ENCODE data around the gene ARL5A. TPM values are rescaled to one million over a fixed set of nuclear protein-coding genes. Genes with fewer than 3 reads are reported as not detected.
"Not testable (repeated sequence)": the region's sequence is repeated elsewhere in the genome, so short reads cannot be mapped to it uniquely, and the experiment has no call there.

The ARL5A gene
- total RNA-seq, 2 donors from 2014 or later = 72.9 to 76.7 TPM

DNA sequence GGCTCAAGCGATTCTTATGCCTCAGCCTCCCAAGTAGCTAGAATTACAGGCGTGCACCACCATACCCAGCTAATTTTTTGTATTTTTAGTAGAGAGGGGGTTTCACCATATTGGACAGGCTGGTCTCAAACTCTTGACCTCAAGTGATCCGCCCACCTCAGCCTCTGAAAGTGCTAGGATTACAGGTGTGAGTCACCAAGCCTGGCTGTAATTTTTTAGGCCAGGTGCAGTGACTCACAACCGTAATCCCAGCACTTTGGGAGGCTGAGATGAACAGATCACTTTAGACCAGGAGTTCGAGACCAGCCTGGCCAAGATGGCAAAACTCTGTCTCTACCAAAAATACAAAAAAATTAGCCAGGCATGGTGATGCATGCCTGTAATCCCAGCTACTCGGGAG lies 33.8 kb downstream of the ARL5A start:
- not testable (repeated sequence) for H3K9me3 Mint-ChIP-seq, H3K4me3 Mint-ChIP-seq

GRCh38 chr2:151793123-151793522 lies 35.1 kb downstream of the ARL5A start:
- ATAC-seq (replicated peaks) = no peak
- H3K4me1 Mint-ChIP-seq = no peaks in the 10 kb centered on the region
- H3K4me3 Mint-ChIP-seq = no peak overlapping the region
- peaks cover 41% of the 10 kb centered on the region for H3K36me3 Mint-ChIP-seq (ENCODE audit: low read depth)
- no peak overlapping the region for H3K27ac Mint-ChIP-seq
- H3K27me3 Mint-ChIP-seq = no peaks in the 10 kb centered on the region
- no peaks in the 10 kb centered on the region for H3K9me3 Mint-ChIP-seq

More for the DNA sequence above, 33.8 kb downstream of the ARL5A start:
- ATAC-seq (replicated peaks); H3K4me1 Mint-ChIP-seq; H3K27ac Mint-ChIP-seq; H3K27me3 Mint-ChIP-seq: not testable (repeated sequence)
- H3K36me3 Mint-ChIP-seq (ENCODE audit: low read depth) = peaks cover 49% of the 10 kb centered on the region

DNA sequence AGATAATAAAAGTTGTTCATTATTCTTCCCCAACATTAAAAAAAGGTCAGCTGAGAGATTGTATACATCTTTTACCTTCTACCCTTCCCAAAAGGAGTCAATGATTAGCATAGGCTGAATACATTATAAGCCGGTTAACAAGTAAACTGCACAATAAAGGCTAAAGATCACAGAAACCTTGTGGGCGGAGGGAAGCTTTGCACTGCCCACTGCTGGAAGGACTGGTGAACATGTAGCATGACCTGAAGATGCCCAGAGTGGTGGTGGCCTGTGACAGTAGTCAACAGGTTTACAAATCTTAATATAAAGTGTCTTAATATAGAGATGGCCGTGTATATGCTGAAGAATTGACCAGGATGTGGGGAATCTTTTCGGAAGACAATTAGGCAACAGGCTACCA lies 35.6 kb downstream of the ARL5A start:
- no peak overlapping the region for H3K4me3 Mint-ChIP-seq
- no peaks in the 10 kb centered on the region for H3K9me3 Mint-ChIP-seq
- H3K36me3 Mint-ChIP-seq (ENCODE audit: low read depth) = peaks cover 36% of the 10 kb centered on the region
- no peak overlapping the region for H3K27ac Mint-ChIP-seq
- no peak for ATAC-seq (replicated peaks)
- H3K4me1 Mint-ChIP-seq = no peaks in the 10 kb centered on the region
- H3K27me3 Mint-ChIP-seq = no peaks in the 10 kb centered on the region

DNA sequence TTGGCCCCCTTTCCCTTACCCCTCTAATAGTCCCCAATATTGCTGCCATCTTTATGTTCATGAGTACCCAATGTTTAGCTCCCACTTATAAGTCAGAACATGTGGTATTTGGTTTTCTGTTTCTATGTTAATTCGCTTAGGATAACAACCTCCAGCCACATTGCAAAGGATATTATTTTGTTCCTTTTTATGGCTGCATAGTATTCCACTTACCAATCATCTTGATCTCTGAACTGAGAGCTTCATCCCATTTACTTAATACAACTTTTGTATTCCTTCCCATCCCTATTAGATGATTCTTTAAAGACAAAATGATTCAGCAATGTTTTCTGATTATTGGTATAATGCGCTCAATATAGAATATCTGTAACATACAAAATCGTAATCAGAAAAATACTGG lies 36.7 kb downstream of the ARL5A start:
- H3K4me1 Mint-ChIP-seq = no peaks in the 10 kb centered on the region
- ATAC-seq (replicated peaks) = no peak
- H3K36me3 Mint-ChIP-seq (ENCODE audit: low read depth) = peaks cover 28% of the 10 kb centered on the region
- no peak overlapping the region for H3K27ac Mint-ChIP-seq
- H3K4me3 Mint-ChIP-seq = no peak overlapping the region
- H3K27me3 Mint-ChIP-seq = no peaks in the 10 kb centered on the region
- H3K9me3 Mint-ChIP-seq = no peaks in the 10 kb centered on the region

- Mint-ChIP-seq H3K36me3 (ENCODE audit: low read depth) (peaks cover 28% of the 10 kb centered on the region), H3K9me3 (no peaks in the 10 kb centered on the region), H3K4me3 (no peak overlapping the region), H3K27ac (no peak overlapping the region), H3K27me3 (no peaks in the 10 kb centered on the region), H3K4me1 (no peaks in the 10 kb centered on the region)
- ATAC-seq (replicated peaks) = no peak
Measured at GRCh38 chr2:151790689-151791088, 37.5 kb downstream of the ARL5A start.

- Mint-ChIP-seq H3K36me3 (ENCODE audit: low read depth) (peaks cover 36% of the 10 kb centered on the region), H3K27ac (no peak overlapping the region), H3K4me3 (no peak overlapping the region), H3K9me3 (no peaks in the 10 kb centered on the region), H3K27me3 (no peaks in the 10 kb centered on the region), H3K4me1 (no peaks in the 10 kb centered on the region)
- no peak for ATAC-seq (replicated peaks)
Measured at GRCh38 chr2:151789055-151789834, 39.0 kb downstream of the ARL5A start.

DNA sequence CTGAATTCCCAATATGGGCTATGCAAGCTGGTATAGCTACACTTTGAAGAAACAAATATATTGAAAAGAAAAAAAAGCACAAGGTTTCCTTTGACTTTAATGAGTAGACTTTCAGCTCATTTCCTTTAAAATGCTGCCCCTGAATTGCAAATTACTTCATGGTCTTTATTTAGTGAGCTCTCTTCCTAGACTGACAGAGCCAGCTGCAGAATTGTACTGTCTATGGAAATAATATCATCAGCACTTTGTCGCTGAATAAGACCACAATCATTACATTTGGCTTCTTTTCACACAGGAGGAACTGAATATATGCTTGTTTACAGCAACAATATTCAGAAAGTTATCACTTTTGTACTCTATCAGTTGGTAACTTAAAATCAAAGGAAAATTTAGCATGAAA lies 41.7 kb downstream of the ARL5A start:
- Mint-ChIP-seq H3K9me3 (no peaks in the 10 kb centered on the region), H3K4me1 (no peaks in the 10 kb centered on the region), H3K4me3 (no peak overlapping the region), H3K27ac (no peak overlapping the region), H3K27me3 (no peaks in the 10 kb centered on the region), H3K36me3 (ENCODE audit: low read depth) (peaks cover 50% of the 10 kb centered on the region)
- no peak for ATAC-seq (replicated peaks)

DNA sequence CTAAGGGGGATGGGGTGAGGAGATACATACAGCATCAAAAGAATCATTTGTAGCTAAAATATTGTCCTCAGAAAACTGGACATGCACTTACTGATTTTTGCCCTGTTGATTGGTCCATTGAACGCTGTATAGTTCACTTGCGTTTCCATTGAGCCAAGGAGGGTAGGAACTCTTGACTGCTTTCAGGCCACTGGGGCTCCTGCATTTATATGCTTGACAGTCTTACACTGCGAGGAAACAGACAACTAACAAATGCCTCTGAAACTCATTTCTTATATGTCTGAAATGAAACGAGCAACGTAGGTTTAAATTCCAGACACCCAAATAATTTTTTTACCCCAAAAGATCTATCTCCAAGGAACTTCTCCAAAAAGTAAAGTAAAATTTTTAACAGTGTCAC lies 42.1 kb downstream of the ARL5A start:
- Mint-ChIP-seq H3K27ac (no peak overlapping the region), H3K4me1 (no peaks in the 10 kb centered on the region), H3K9me3 (no peaks in the 10 kb centered on the region), H3K27me3 (no peaks in the 10 kb centered on the region), H3K36me3 (ENCODE audit: low read depth) (peaks cover 54% of the 10 kb centered on the region), H3K4me3 (no peak overlapping the region)
- no peak for ATAC-seq (replicated peaks)

DNA sequence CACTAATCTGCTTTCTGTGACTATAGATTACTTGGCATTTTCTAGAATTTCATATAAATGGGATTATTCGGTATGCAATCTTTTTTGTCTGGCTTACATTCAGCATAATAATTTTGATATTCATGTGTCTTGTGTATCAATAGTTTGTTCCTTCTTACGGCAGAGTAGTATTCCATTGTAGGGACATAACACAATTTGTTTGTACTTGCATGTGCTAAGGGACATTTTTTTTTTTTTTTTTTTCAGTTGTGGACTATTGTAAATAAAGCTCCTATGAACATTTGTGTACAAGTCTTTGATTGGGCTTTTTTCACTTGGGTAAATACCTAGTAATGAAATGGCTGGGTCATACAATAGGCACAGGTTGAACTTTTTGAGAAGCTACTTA lies 45.1 kb downstream of the ARL5A start:
- H3K4me3 Mint-ChIP-seq = no peak overlapping the region
- H3K4me1 Mint-ChIP-seq = no peaks in the 10 kb centered on the region

GRCh38 chr2:151782378-151783132 lies 45.7 kb downstream of the ARL5A start:
- H3K4me3 Mint-ChIP-seq = no peak overlapping the region
- no peak for ATAC-seq (replicated peaks)
- H3K4me1 Mint-ChIP-seq = no peaks in the 10 kb centered on the region
- no peak overlapping the region for H3K27ac Mint-ChIP-seq
- no peaks in the 10 kb centered on the region for H3K27me3 Mint-ChIP-seq
- peaks cover 14% of the 10 kb centered on the region for H3K9me3 Mint-ChIP-seq
- H3K36me3 Mint-ChIP-seq (ENCODE audit: low read depth) = peaks cover 83% of the 10 kb centered on the region

More for the DNA sequence above, 45.1 kb downstream of the ARL5A start:
- H3K27me3 Mint-ChIP-seq = no peaks in the 10 kb centered on the region
- H3K9me3 Mint-ChIP-seq = peaks cover 14% of the 10 kb centered on the region
- no peak overlapping the region for H3K27ac Mint-ChIP-seq
- H3K36me3 Mint-ChIP-seq (ENCODE audit: low read depth) = peaks cover 78% of the 10 kb centered on the region
- ATAC-seq (replicated peaks) = no peak

DNA sequence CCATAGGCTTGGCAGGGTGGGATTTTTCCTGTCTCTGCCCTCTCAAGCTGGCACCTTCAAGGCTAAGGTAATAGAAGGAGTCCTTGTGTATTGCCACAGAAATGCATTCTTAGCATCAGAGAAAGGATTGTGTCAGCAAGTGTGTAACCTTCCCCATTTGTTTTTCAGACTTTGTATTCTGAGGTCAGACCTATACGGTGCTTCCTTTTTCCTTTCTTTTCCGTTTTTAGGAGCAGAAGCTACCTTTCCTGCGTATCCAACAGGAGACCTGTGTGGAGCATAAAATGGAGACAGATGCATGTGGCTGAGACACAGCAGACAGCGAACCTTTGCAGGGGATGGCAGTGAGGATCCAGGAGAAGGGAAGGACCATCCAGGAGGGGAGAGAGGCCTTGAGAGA lies 46.6 kb downstream of the ARL5A start:
- Mint-ChIP-seq H3K4me3 (no peak overlapping the region), H3K9me3 (peaks cover 14% of the 10 kb centered on the region), H3K27ac (no peak overlapping the region), H3K36me3 (ENCODE audit: low read depth) (peaks cover 91% of the 10 kb centered on the region), H3K27me3 (no peaks in the 10 kb centered on the region), H3K4me1 (no peaks in the 10 kb centered on the region)
- no peak for ATAC-seq (replicated peaks)

DNA sequence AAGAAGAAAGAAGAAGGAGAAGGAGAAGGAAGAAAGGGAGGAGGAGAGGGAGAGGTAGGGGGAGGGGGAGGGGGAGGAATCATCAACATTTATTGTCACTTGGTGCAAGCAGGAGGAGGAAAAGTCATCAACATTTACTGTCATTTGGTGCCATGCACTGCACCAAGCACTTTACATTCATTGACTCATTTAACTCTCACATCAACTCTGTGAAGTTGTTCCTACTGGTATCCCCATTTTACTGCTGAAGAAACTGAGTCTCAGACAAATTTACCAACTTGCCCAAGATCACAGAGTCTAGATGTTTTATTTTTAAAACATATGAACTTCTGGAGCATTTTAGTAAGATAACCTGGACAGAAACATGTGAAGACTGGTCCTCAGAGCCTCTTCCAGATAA lies 47.3 kb downstream of the ARL5A start:
- Mint-ChIP-seq H3K4me3 (no peak overlapping the region), H3K27ac (no peak overlapping the region), H3K9me3 (peaks cover 14% of the 10 kb centered on the region), H3K36me3 (ENCODE audit: low read depth) (peaks cover 91% of the 10 kb centered on the region), H3K4me1 (no peaks in the 10 kb centered on the region), H3K27me3 (no peaks in the 10 kb centered on the region)
- no peak for ATAC-seq (replicated peaks)

DNA sequence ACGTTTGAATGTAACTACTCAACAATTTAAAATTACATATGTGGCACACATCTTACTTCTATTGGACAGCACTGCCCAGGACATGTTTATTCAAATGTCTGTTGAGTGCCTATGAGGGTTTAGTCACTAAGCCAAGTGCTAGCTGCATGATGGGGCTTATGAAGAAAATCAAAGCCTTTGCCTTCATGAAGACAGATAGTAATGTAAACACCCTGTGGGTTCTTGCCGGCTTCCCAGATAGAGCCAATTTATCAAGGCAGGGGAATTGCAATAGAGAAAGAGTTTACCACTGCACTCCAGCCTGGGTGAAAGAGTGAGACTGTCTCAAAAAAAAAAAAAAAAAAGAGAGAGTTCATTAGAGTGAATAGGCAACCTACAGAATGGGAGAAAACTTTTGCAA lies 50.3 kb downstream of the ARL5A start:
- Mint-ChIP-seq H3K4me1 (no peaks in the 10 kb centered on the region), H3K36me3 (ENCODE audit: low read depth) (peaks cover 72% of the 10 kb centered on the region), H3K4me3 (no peak overlapping the region), H3K9me3 (peaks cover 14% of the 10 kb centered on the region), H3K27me3 (no peaks in the 10 kb centered on the region), H3K27ac (no peak overlapping the region)
- ATAC-seq (replicated peaks) = no peak

DNA sequence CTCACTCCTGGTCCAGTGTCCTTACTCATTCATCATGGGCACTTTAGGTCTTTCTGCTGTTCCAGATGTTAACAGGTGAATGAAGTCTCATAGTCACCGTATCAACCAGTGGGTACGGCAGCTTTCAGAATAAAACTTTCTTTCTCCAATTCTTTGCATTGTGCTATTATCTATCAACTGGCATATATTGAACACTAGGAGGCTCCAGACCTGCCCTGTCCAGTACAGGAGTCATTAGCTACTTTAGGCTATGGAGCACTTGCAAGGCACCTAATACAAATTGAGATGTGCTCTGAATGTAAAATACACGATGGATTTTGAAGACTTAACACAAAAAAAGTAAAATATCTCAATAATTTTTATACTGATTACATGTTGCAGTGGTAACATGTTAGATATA lies 50.7 kb downstream of the ARL5A start:
- Mint-ChIP-seq H3K4me3 (no peak overlapping the region), H3K27ac (no peak overlapping the region), H3K4me1 (no peaks in the 10 kb centered on the region), H3K27me3 (no peaks in the 10 kb centered on the region), H3K36me3 (ENCODE audit: low read depth) (peaks cover 67% of the 10 kb centered on the region), H3K9me3 (peaks cover 14% of the 10 kb centered on the region)
- no peak for ATAC-seq (replicated peaks)

GRCh38 chr2:151776367-151776766 lies 51.9 kb downstream of the ARL5A start:
- H3K27me3 Mint-ChIP-seq = no peaks in the 10 kb centered on the region
- H3K27ac Mint-ChIP-seq = no peak overlapping the region
- no peak overlapping the region for H3K4me3 Mint-ChIP-seq
- peaks cover 14% of the 10 kb centered on the region for H3K9me3 Mint-ChIP-seq
- H3K4me1 Mint-ChIP-seq = no peaks in the 10 kb centered on the region
- peaks cover 60% of the 10 kb centered on the region for H3K36me3 Mint-ChIP-seq (ENCODE audit: low read depth)
- no peak for ATAC-seq (replicated peaks)

All from activated T-helper 17 cell treated with anti-CD3 and anti-CD28 coated beads, Interleukin-2, amount 50 U/mL, for 72 hours (primary cell).